Lower lobe of right lung (tissue), 2 donors: ENCODE measurements around the gene RASSF4. TPM values are rescaled to one million over a fixed set of nuclear protein-coding genes. Genes with fewer than 3 reads are reported as not detected.

ENCODE experiments used
- ATAC-seq, 2 donors: fragments of 200-7000 bp; cut with Tn5 transposase; one replicate each; pipeline ENCODE4 v1.9.1; 2020 to 2022; ENCODE audit warnings: mild to moderate bottlenecking in 2 of 2, moderate library complexity in 2 of 2
- DNase-seq: peaks from one replicate; pipeline ENCODE4 v3.0.0-alpha.2; 2020
- H3K27ac ChIP-seq: fragments of 200-600 bp; one replicate; pipeline ENCODE4 v1.8.0; 2022
- H3K27me3 ChIP-seq: fragments of 200-600 bp; one replicate; pipeline ENCODE4 v1.8.0; 2022; ENCODE audit warnings: low read depth
- H3K36me3 ChIP-seq: fragments of 200-600 bp; one replicate; pipeline ENCODE4 v1.8.0; 2022; ENCODE audit warnings: mild to moderate bottlenecking
- H3K4me1 ChIP-seq: fragments of 200-600 bp; one replicate; pipeline ENCODE4 v1.8.0; 2022
- H3K4me3 ChIP-seq: fragments of 200-600 bp; one replicate; pipeline ENCODE4 v1.8.0; 2022; ENCODE audit warnings: mild to moderate bottlenecking
- H3K9me3 ChIP-seq: fragments of 200-600 bp; one replicate; pipeline ENCODE4 v1.8.0; 2022
- CTCF ChIP-seq: fragments of 200-600 bp; IDR thresholded peaks from one replicate; pipeline ENCODE4 v1.8.0; 2022; ENCODE audit warnings: antibody characterized with exemption, mild to moderate bottlenecking
- intact Hi-C: fragments of 100-400 bp; cut with DNase I; formaldehyde crosslinking; loops from one replicate; pipeline ENCODE4 v1.11.0; 2022
- total RNA-seq: library from RNA; stranded (reverse); fragmentation: NEBNext Ultra II Directional; extraction: Animal tissue kit (Norgen Biotek cat#: 25700); gene quantifications from one replicate; pipeline ENCODE4 v1.2.1, GENCODE V29; 2021
- donor health status: DM: no; HTN: yes; CAD: no; lungs with severe emphysema.

Gene RASSF4
- total RNA-seq, 1 donor from 2014 or later: 49.0 TPM

DNA sequence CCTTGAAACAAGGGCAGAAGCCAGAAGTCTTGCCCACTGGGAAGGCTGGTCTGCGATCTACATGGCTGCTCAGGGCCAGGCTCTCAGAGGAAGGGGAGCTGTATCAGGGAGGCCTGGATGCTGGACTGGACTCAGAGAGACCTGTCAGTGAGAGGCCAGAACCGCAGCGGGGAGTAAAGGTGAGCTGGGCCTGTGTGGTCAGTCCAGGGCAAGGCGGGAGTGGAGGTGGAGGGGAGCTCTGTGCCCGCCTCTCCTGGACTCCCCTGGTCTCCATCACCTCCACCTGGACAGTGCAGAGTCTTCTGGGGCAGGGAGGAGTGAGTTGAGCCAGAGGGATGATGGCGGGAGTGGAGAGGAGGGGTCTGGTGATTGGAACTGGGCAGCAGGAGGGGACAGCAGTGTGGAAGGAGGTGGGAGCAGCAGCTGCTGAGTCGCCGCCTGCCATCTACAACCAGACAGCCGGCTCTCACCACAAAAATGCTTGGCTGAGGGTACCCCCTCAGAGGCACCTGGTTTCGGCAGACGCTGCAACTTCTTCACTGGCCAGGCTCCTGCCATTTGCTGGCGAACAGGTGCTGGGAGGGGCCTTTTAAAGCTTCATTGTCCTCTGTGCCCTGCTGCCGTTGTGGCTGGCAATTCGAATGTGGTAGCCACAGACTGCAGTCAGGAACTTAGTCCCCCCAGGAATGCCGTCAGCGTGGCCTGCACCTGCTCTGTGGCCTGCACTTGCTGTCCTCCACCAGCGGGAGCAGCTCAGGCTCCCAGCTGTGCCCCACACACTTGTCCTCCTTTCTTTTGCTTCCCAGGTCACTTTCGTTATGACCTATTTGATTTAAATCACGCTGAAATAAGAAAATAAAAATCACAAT is 3.5 kb downstream of the RASSF4 start:
- ATAC-seq (peak in 1 of 2 donors; percentile 23), DNase-seq (no peak)
- no peaks in the 10 kb centered on the region for H3K9me3 ChIP-seq
- H3K27me3 ChIP-seq: no peaks in the 10 kb centered on the region
- peaks cover 83% of the 10 kb centered on the region for H3K4me1 ChIP-seq
- intact Hi-C loops: no loop called here
- peak overlapping the region; percentile 24 for H3K4me3 ChIP-seq
- H3K36me3 ChIP-seq: no peaks in the 10 kb centered on the region
- H3K27ac ChIP-seq: peak overlapping the region; percentile 86
- peak; percentile 49 for TF ChIP-seq CTCF

DNA sequence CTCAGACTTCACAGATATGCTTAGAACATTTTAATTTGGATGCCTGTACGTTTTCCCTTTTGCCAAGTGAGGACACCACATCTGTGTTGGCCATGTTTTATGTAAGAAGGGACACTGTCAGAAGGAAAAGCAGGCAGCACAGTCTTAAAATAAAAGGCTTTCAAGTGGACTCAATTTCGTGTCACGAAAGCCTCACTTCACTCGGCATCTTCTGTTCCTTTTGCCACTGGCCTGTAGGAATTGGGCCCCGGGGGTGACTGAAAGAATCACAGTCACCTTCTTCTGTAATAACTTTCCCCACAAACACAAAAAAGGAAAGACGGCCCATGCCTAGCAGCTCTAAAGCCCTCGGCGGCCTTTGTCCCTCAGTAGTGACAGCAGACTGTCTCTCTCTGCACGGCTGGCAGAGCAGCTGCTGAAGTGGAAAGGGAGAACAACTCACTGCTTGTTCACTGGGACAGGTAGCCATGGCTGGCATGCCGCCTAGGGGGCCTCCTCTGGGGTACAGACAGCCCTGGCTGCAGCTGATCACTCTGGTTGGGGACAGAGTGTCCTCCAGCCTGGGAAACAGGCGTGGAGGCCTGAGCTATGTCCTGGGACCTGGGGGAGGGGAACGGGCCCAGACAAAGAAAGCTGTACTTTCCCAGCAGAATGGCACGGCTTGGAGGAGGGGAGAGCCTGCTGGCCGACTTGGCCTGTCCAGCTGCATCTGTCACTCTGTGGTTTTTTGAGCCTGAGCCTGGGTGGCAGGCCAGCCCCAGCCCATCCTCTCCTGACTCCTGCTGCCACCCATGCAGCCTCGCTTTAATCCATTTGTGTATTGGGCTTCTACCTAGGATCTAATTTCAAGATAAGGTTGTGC is 4.4 kb downstream of the RASSF4 start:
- peaks cover 82% of the 10 kb centered on the region for H3K4me1 ChIP-seq
- peak; percentile 42 to 50 for ATAC-seq
- peak overlapping the region; percentile 24 for H3K4me3 ChIP-seq

GRCh38 chr10:44965104-44965503 is 5.5 kb downstream of the RASSF4 start:
- peaks cover 87% of the 10 kb centered on the region for H3K4me1 ChIP-seq
- H3K27ac ChIP-seq: peak overlapping the region; percentile 86
- H3K4me3 ChIP-seq: no peak overlapping the region
- H3K36me3 ChIP-seq: peaks cover 7% of the 10 kb centered on the region
- H3K27me3 ChIP-seq: no peaks in the 10 kb centered on the region
- no peaks in the 10 kb centered on the region for H3K9me3 ChIP-seq
- ATAC-seq: no peak
- TF ChIP-seq CTCF: no peak
- no peak for DNase-seq
- intact Hi-C loops: no loop called here

More for the DNA sequence above, 4.4 kb downstream of the RASSF4 start:
- TF ChIP-seq CTCF: no peak
- H3K36me3 ChIP-seq: no peaks in the 10 kb centered on the region
- intact Hi-C loops: no loop called here
- DNase-seq: peak; percentile 85
- H3K9me3 ChIP-seq: no peaks in the 10 kb centered on the region
- peak overlapping the region; percentile 86 for H3K27ac ChIP-seq
- H3K27me3 ChIP-seq: no peaks in the 10 kb centered on the region

- no peak for TF ChIP-seq CTCF
- peaks cover 10% of the 10 kb centered on the region for H3K36me3 ChIP-seq
- peak overlapping the region; percentile 86 for H3K27ac ChIP-seq
- ATAC-seq: no peak
- no peaks in the 10 kb centered on the region for H3K27me3 ChIP-seq
- intact Hi-C loops: no loop called here
- H3K4me1 ChIP-seq: peaks cover 81% of the 10 kb centered on the region
- H3K4me3 ChIP-seq: no peak overlapping the region
- no peak for DNase-seq
- no peaks in the 10 kb centered on the region for H3K9me3 ChIP-seq
Measured at GRCh38 chr10:44965651-44966097, 6.1 kb downstream of the RASSF4 start.

DNA sequence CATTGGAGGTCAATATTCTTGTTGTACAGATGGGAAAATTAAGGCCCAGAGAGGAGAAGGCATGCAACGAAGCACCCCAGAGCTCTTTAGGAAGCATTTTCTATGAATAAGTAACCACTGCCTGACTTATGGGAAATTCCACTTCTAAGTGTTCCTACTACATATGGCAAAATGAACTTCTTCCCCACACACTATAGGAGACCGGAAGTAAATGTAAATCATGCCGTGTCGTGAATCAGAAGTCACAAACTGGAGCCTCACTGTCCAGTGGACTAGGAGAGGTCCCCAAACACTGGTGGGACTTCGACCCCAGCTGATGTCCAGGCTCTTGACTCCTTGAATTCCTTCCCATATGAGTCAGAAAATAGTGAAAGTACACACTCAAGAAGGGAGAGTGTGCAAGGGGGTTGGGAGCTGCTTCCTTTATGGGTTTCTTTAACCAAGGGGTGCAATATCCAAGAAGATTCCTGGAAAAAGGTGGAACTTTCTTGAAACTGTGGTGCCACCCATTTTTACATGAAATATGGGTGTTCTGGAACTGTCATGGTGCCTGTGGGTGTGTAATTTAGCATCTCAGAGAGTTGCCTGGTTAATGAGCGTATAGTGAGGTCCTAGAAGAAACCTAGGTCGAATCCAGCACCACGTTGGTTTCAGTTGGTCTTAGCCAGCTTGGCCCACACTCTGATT is 6.7 kb downstream of the RASSF4 start:
- ATAC-seq: no peak
- intact Hi-C loops: no loop called here
- Histone ChIP-seq H3K9me3 (no peaks in the 10 kb centered on the region), H3K27me3 (no peaks in the 10 kb centered on the region), H3K4me3 (no peak overlapping the region), H3K4me1 (peaks cover 78% of the 10 kb centered on the region), H3K36me3 (peaks cover 16% of the 10 kb centered on the region), H3K27ac (peak overlapping the region; percentile 86)
- DNase-seq: no peak
- TF ChIP-seq CTCF: no peak
